Neuronal stem cell (in vitro differentiated cells): ENCODE measurements around the gene STEAP1B.

ENCODE experiments used
- DNase-seq: peaks from one replicate; pipeline ENCODE4 v3.0.0-alpha.2; 2013; ENCODE audit warnings: low spot score
- H2AFZ ChIP-seq: one replicate; pipeline ENCODE4 v1.6.1; 2013; ENCODE audit warnings: mild to moderate bottlenecking, low read length, inconsistent platforms
- H2AK5ac ChIP-seq: 2 replicates; pipeline ENCODE4 v1.6.1; 2013; ENCODE audit warnings: low read depth, mild to moderate bottlenecking, inconsistent platforms, low read length, moderate library complexity, mixed read lengths
- H2BK120ac ChIP-seq: 2 replicates; pipeline ENCODE4 v1.6.1; 2013; ENCODE audit warnings: low read depth, mild to moderate bottlenecking, inconsistent platforms, low read length, moderate library complexity, mixed read lengths
- H2BK12ac ChIP-seq: one replicate; pipeline ENCODE4 v1.6.1; 2013; ENCODE audit warnings: low read length, inconsistent platforms
- H2BK15ac ChIP-seq: 2 replicates; pipeline ENCODE4 v1.6.1; 2013; ENCODE audit warnings: mild to moderate bottlenecking, low read length, inconsistent platforms, mixed read lengths
- H2BK5ac ChIP-seq: one replicate; pipeline ENCODE4 v1.6.1; 2013; ENCODE audit warnings: inconsistent platforms, mild to moderate bottlenecking, low read length, moderate library complexity
- H3K14ac ChIP-seq: one replicate; pipeline ENCODE4 v1.6.1; 2013; ENCODE audit warnings: low read length, inconsistent platforms
- H3K18ac ChIP-seq: 2 replicates; pipeline ENCODE4 v1.6.1; 2013; ENCODE audit warnings: low read length, inconsistent platforms
- H3K23ac ChIP-seq: 2 replicates; pipeline ENCODE4 v1.6.1; 2013; ENCODE audit warnings: low read depth, mild to moderate bottlenecking, mixed read lengths, low read length, inconsistent platforms; ENCODE audit not compliant: poor library complexity
- H3K27ac ChIP-seq: replicated peaks from 3 replicates; pipeline ENCODE4 v1.5.1; 2013; ENCODE audit warnings: low read length, inconsistent platforms
- H3K27me3 ChIP-seq, 3 experiments: 2 replicates each; pipeline ENCODE4 v1.6.1; 2013; ENCODE audit warnings: low read length in 3 of 3, mild to moderate bottlenecking in 2 of 3, inconsistent platforms in 1 of 3, low read depth in 1 of 3, mixed read lengths in 1 of 3, moderate library complexity in 1 of 3; ENCODE audit not compliant: control insufficient read depth in 3 of 3, insufficient read depth in 3 of 3
- H3K36me3 ChIP-seq, 2 donors: replicated peaks in 1 of 2; 2 replicates each; pipeline ENCODE4 v1.6.1; 2013; ENCODE audit warnings: low read length in 2 of 2; ENCODE audit not compliant: control insufficient read depth in 2 of 2, insufficient read depth in 2 of 2
- H3K4ac ChIP-seq: 2 replicates; pipeline ENCODE4 v1.6.1; 2013; ENCODE audit warnings: inconsistent platforms, mild to moderate bottlenecking, low read length, moderate library complexity
- H3K4me1 ChIP-seq, 2 donors: 1 replicate in 1 of 2; 2 replicates in 1 of 2; pipeline ENCODE4 v1.6.1; 2013; ENCODE audit warnings: low read length in 2 of 2, low read depth in 1 of 2; ENCODE audit not compliant: control insufficient read depth in 2 of 2, insufficient read depth in 1 of 2
- H3K4me2 ChIP-seq: one replicate; pipeline ENCODE4 v1.6.1; 2013; ENCODE audit warnings: mild to moderate bottlenecking, low read length, inconsistent platforms; ENCODE audit not compliant: insufficient read depth, poor library complexity, severe bottlenecking
- H3K4me3 ChIP-seq, 2 donors: 2 replicates each; pipeline ENCODE4 v1.5.1; 2013; ENCODE audit warnings: low read length in 2 of 2, mild to moderate bottlenecking in 2 of 2, inconsistent platforms in 1 of 2, moderate library complexity in 1 of 2
- H3K79me1 ChIP-seq: one replicate; pipeline ENCODE4 v1.6.1; 2013; ENCODE audit warnings: low read depth, mild to moderate bottlenecking, inconsistent platforms, low read length, moderate library complexity
- H3K9ac ChIP-seq: one replicate; pipeline ENCODE4 v1.6.1; 2013; ENCODE audit warnings: mild to moderate bottlenecking, low read depth, low read length, inconsistent platforms; ENCODE audit not compliant: poor library complexity
- H3K9me3 ChIP-seq, 2 donors: replicated peaks in 1 of 2; 2 replicates each; pipeline versions ENCODE3 to v1.6.1; 2013; ENCODE audit warnings: low read length in 2 of 2, mild to moderate bottlenecking in 2 of 2, inconsistent platforms in 1 of 2, low read depth in 1 of 2, mixed read lengths in 1 of 2, moderate library complexity in 1 of 2; ENCODE audit not compliant: control insufficient read depth in 2 of 2, insufficient read depth in 1 of 2
- H4K8ac ChIP-seq: one replicate; pipeline ENCODE4 v1.6.1; 2013; ENCODE audit warnings: low read depth, mild to moderate bottlenecking, inconsistent platforms, low read length, moderate library complexity
- H4K91ac ChIP-seq: one replicate; pipeline ENCODE4 v1.6.1; 2013; ENCODE audit warnings: low read length, low read depth, mild to moderate bottlenecking, inconsistent platforms; ENCODE audit not compliant: poor library complexity
- WGBS, 2 donors: extraction: QIAGEN DNeasy Blood & Tissue Kit; methylation state at CpG; one replicate each; pipeline ENCODE4 v1.1.7; 2013; ENCODE audit warnings: missing lambda C conversion rate in 2 of 2, mixed read lengths in 1 of 2; ENCODE audit not compliant: insufficient read length in 2 of 2, insufficient replicate concordance in 1 of 2; ENCODE audit errors: extremely low coverage in 2 of 2; 5-methylcytosine and 5-hydroxymethylcytosine counted together

STEAP1B gene

DNA sequence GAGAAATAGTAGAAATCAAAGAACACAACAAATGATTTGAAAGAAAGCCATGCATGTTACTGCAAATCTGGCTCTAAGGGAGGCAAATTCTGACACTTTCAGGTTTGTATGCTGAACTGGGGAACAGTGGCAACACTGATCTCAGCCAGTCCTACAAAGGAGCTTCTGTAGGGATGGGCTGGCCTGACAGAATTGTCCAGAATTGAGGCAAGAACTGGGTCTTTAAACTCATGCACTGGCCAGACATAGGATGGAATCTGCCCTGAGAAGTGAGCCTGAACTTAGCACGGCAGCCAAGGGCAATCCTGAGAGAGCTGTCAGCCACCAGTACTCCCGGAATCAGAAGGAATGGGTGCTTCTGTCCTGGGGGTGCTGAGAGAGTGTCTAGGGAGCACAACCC is 72.1 kb downstream of the STEAP1B start:
- H3K4me2 ChIP-seq, result no peak overlapping the region
- no peak overlapping the region for H3K4ac ChIP-seq
- H3K14ac ChIP-seq, result no peak overlapping the region
- no peak overlapping the region for H2BK12ac ChIP-seq
- H2BK15ac ChIP-seq, result no peak overlapping the region
- no peak overlapping the region for H2AK5ac ChIP-seq
- H3K36me3 ChIP-seq, result no peaks in the 10 kb centered on the region
- no peak overlapping the region for H4K8ac ChIP-seq
- H3K27ac ChIP-seq, result no peak overlapping the region
- H3K4me3 ChIP-seq, result no peak overlapping the region
- H2BK120ac ChIP-seq, result no peak overlapping the region
- H3K4me1 ChIP-seq, result peaks cover 0 to 3% of the 10 kb centered on the region in 2 donors
- no CpG with 5 or more reads among the region's 2 CpGs for WGBS, 2 donors
- no peak overlapping the region for H3K23ac ChIP-seq
- H3K18ac ChIP-seq, result no peak overlapping the region
- H3K9ac ChIP-seq, result no peak overlapping the region
- no peak overlapping the region for H2BK5ac ChIP-seq
- H4K91ac ChIP-seq, result no peak overlapping the region
- H3K9me3 ChIP-seq, result no peaks in the 10 kb centered on the region
- no peaks in the 10 kb centered on the region for H3K79me1 ChIP-seq
- no peak for DNase-seq
- H3K27me3 ChIP-seq, result no peaks in the 10 kb centered on the region
- H2AFZ ChIP-seq, result no peak overlapping the region

GRCh38 chr7:22427104-22427503 is 72.9 kb downstream of the STEAP1B start:
- H2AK5ac ChIP-seq, result no peak overlapping the region
- no peaks in the 10 kb centered on the region for H3K4me1 ChIP-seq
- H2BK15ac ChIP-seq, result no peak overlapping the region
- no peak overlapping the region for H3K9ac ChIP-seq
- no peak overlapping the region for H3K27ac ChIP-seq
- no peak overlapping the region for H3K14ac ChIP-seq
- H3K23ac ChIP-seq, result no peak overlapping the region
- no peak overlapping the region for H4K8ac ChIP-seq
- WGBS, 2 donors, result no CpG with 5 or more reads among the region's 3 CpGs
- H3K9me3 ChIP-seq, result no peaks in the 10 kb centered on the region
- H3K4me2 ChIP-seq, result no peak overlapping the region
- no peak overlapping the region for H3K4ac ChIP-seq
- no peak overlapping the region for H2AFZ ChIP-seq
- H2BK120ac ChIP-seq, result no peak overlapping the region
- DNase-seq, result no peak
- no peaks in the 10 kb centered on the region for H3K27me3 ChIP-seq
- H3K4me3 ChIP-seq, result no peak overlapping the region
- H3K36me3 ChIP-seq, result no peaks in the 10 kb centered on the region
- no peak overlapping the region for H3K18ac ChIP-seq
- no peaks in the 10 kb centered on the region for H3K79me1 ChIP-seq
- no peak overlapping the region for H4K91ac ChIP-seq
- no peak overlapping the region for H2BK12ac ChIP-seq
- H2BK5ac ChIP-seq, result no peak overlapping the region

DNA sequence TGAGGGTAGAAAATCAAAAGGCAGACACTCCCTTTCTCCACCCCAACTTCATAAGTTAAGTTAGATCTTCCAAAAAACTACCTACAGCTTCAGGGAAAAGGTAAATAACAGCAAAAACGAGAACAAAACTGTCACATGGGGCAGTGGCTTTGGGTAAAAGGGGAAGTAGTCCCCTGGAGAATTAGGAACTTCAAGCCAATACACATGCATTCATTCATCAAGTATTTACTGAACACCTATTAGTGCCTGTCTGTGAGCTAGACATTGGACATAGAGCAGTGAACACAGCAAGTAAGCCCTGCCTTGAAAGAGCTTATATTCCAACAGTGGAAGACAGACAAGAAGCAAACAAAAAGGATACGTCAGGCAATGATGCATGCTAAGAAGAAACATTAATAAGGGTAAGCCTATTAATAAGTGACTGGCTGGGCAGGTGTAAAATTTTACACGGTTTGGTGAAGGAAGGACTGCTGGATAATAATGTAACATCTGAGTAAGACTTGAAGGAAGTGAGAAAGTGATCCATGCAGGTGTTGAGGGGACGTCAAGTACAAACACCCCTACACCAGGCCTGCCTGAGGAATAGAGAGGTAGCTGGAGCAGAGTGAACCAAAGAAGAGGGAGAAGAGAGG is 73.4 kb downstream of the STEAP1B start:
- Histone ChIP-seq H3K4me1 (no peaks in the 10 kb centered on the region), H2BK12ac (no peak overlapping the region)

DNA sequence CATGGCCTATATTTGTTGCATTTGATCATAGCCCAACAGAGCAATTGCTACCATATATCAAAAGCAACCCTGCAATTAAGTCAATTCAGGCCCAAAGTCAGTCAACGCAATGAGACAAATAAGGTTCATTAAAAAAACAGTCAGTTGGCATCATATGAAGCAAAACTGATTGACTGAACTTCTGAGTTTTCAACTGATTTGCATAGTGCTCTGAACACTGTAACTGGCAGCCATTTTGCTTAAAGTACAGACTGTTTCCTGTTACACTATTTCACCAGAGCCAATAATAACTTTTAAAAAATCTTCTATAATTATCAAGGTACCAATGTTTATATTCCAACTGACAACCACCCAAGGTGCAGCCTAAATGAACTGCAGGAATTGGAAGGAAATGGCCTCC is 74.6 kb downstream of the STEAP1B start:
- H3K9me3 ChIP-seq, result no peaks in the 10 kb centered on the region
- no peaks in the 10 kb centered on the region for H3K27me3 ChIP-seq
- no peaks in the 10 kb centered on the region for H3K36me3 ChIP-seq
- no peak overlapping the region for H4K91ac ChIP-seq
- H2BK120ac ChIP-seq, result no peak overlapping the region
- no peak overlapping the region for H3K14ac ChIP-seq
- no peak overlapping the region for H3K4ac ChIP-seq
- H3K23ac ChIP-seq, result no peak overlapping the region
- H3K79me1 ChIP-seq, result no peaks in the 10 kb centered on the region
- H2AFZ ChIP-seq, result peak overlapping the region; percentile 81
- no peak overlapping the region for H2BK12ac ChIP-seq
- H3K27ac ChIP-seq, result no peak overlapping the region
- H3K4me2 ChIP-seq, result no peak overlapping the region
- H3K9ac ChIP-seq, result no peak overlapping the region
- no peak overlapping the region for H2BK5ac ChIP-seq
- no CpG with 5 or more reads among the region's 1 CpG for WGBS, 2 donors
- H2AK5ac ChIP-seq, result no peak overlapping the region
- no peaks in the 10 kb centered on the region for H3K4me1 ChIP-seq
- H4K8ac ChIP-seq, result no peak overlapping the region
- no peak for DNase-seq
- H3K18ac ChIP-seq, result no peak overlapping the region
- H3K4me3 ChIP-seq, result no peak overlapping the region
- no peak overlapping the region for H2BK15ac ChIP-seq

More for the DNA sequence above, 73.4 kb downstream of the STEAP1B start:
- no peak overlapping the region for H3K18ac ChIP-seq
- no peak overlapping the region for H3K4me3 ChIP-seq
- H2BK120ac ChIP-seq, result no peak overlapping the region
- DNase-seq, result no peak
- WGBS, 2 donors, result no CpG with 5 or more reads among the region's 4 CpGs
- no peak overlapping the region for H3K9ac ChIP-seq
- no peak overlapping the region for H4K91ac ChIP-seq
- no peak overlapping the region for H3K4me2 ChIP-seq
- H3K14ac ChIP-seq, result no peak overlapping the region
- no peak overlapping the region for H3K23ac ChIP-seq
- H3K79me1 ChIP-seq, result no peaks in the 10 kb centered on the region
- H3K9me3 ChIP-seq, result no peaks in the 10 kb centered on the region
- no peak overlapping the region for H2BK5ac ChIP-seq
- no peak overlapping the region for H4K8ac ChIP-seq
- H3K36me3 ChIP-seq, result no peaks in the 10 kb centered on the region
- no peak overlapping the region for H2BK15ac ChIP-seq
- no peak overlapping the region for H3K27ac ChIP-seq
- no peak overlapping the region for H2AFZ ChIP-seq
- no peak overlapping the region for H2AK5ac ChIP-seq
- H3K4ac ChIP-seq, result no peak overlapping the region
- H3K27me3 ChIP-seq, result no peaks in the 10 kb centered on the region
